Trophoblast cell (in vitro differentiated cells and primary cell): Measurements from ENCODE around the gene AIRE.

Experiments used
- DNase-seq, 2 donors: peaks; one replicate each; pipeline ENCODE4 v3.0.0-alpha.2; 2016
- H2AFZ ChIP-seq: 2 replicates; pipeline ENCODE4 v1.6.1; 2013; ENCODE audit warnings: low read length, moderate library complexity, mild to moderate bottlenecking; ENCODE audit not compliant: insufficient read depth, poor library complexity
- H2AK5ac ChIP-seq: 2 replicates; pipeline ENCODE4 v1.6.1; 2013; ENCODE audit warnings: mild to moderate bottlenecking, low read length
- H2BK120ac ChIP-seq: 2 replicates; pipeline ENCODE4 v1.6.1; 2013; ENCODE audit warnings: low read length, mild to moderate bottlenecking, moderate library complexity; ENCODE audit not compliant: insufficient read depth, poor library complexity
- H2BK12ac ChIP-seq: 2 replicates; pipeline ENCODE4 v1.6.1; 2013; ENCODE audit warnings: mild to moderate bottlenecking, low read length, moderate library complexity
- H2BK5ac ChIP-seq: 2 replicates; pipeline ENCODE4 v1.6.1; 2013; ENCODE audit warnings: low read length, low read depth, moderate library complexity, mild to moderate bottlenecking; ENCODE audit not compliant: poor library complexity
- H3K14ac ChIP-seq: 2 replicates; pipeline ENCODE4 v1.6.1; 2013; ENCODE audit warnings: mild to moderate bottlenecking, low read length
- H3K18ac ChIP-seq: 2 replicates; pipeline ENCODE4 v1.6.1; 2013; ENCODE audit warnings: mild to moderate bottlenecking, low read length
- H3K23ac ChIP-seq: 2 replicates; pipeline ENCODE4 v1.6.1; 2013; ENCODE audit warnings: low read length
- H3K27ac ChIP-seq: 2 replicates; pipeline ENCODE4 v1.5.1; 2013; ENCODE audit warnings: low read depth, mild to moderate bottlenecking, inconsistent platforms, low read length, moderate library complexity
- H3K27me3 ChIP-seq: 2 replicates; pipeline ENCODE4 v1.6.1; 2013; ENCODE audit warnings: inconsistent platforms, mild to moderate bottlenecking, low read length, moderate library complexity; ENCODE audit not compliant: insufficient read depth
- H3K36me3 ChIP-seq, 2 experiments: 1 replicate in 1 of 2; 2 replicates in 1 of 2; pipeline ENCODE4 v1.6.1; 2013; ENCODE audit warnings: low read length in 2 of 2, mild to moderate bottlenecking in 2 of 2, moderate library complexity in 1 of 2; ENCODE audit not compliant: insufficient read depth in 2 of 2, control insufficient read depth in 1 of 2
- H3K4ac ChIP-seq: 2 replicates; pipeline ENCODE4 v1.6.1; 2013; ENCODE audit warnings: low read depth, mild to moderate bottlenecking, low read length, moderate library complexity
- H3K4me1 ChIP-seq, 2 experiments: 1 replicate in 1 of 2; 2 replicates in 1 of 2; pipeline ENCODE4 v1.6.1; 2013; ENCODE audit warnings: low read length in 2 of 2, mild to moderate bottlenecking in 2 of 2, moderate library complexity in 1 of 2; ENCODE audit not compliant: insufficient read depth in 2 of 2, control insufficient read depth in 1 of 2
- H3K4me2 ChIP-seq: 2 replicates; pipeline ENCODE4 v1.6.1; 2013; ENCODE audit warnings: inconsistent platforms, mild to moderate bottlenecking, low read length, moderate library complexity
- H3K4me3 ChIP-seq: 2 replicates; pipeline ENCODE4 v1.5.1; 2013; ENCODE audit warnings: mild to moderate bottlenecking, low read depth, low read length, inconsistent platforms
- H3K79me1 ChIP-seq: one replicate; pipeline ENCODE4 v1.6.1; 2013; ENCODE audit warnings: low read length
- H3K79me2 ChIP-seq: 2 replicates; pipeline ENCODE4 v1.6.1; 2013; ENCODE audit warnings: low read length, mild to moderate bottlenecking; ENCODE audit not compliant: control insufficient read depth, insufficient read depth, poor library complexity
- H3K9ac ChIP-seq: 2 replicates; pipeline ENCODE4 v1.6.1; 2013; ENCODE audit warnings: mild to moderate bottlenecking, low read length
- H3K9me3 ChIP-seq: 2 replicates; pipeline ENCODE4 v1.6.1; 2013; ENCODE audit warnings: low read depth, mild to moderate bottlenecking, control low read depth, inconsistent platforms, low read length; ENCODE audit not compliant: insufficient read depth
- H4K12ac ChIP-seq: 2 replicates; pipeline ENCODE4 v1.6.1; 2013; ENCODE audit warnings: low read depth, mild to moderate bottlenecking, low read length, moderate library complexity
- H4K8ac ChIP-seq: 2 replicates; pipeline ENCODE4 v1.6.1; 2013; ENCODE audit warnings: low read depth, mild to moderate bottlenecking, low read length, moderate library complexity
- H4K91ac ChIP-seq: one replicate; pipeline ENCODE4 v1.6.1; 2013; ENCODE audit warnings: low read depth, mild to moderate bottlenecking, low read length, moderate library complexity
- WGBS: extraction: QIAGEN DNeasy Blood & Tissue Kit; methylation state at CpG from one replicate; pipeline ENCODE4 v1.1.7; 2013; ENCODE audit warnings: missing lambda C conversion rate; ENCODE audit not compliant: insufficient read length, insufficient coverage; ENCODE audit errors: extremely low coverage; 5-methylcytosine and 5-hydroxymethylcytosine counted together

Gene AIRE

GRCh38 chr21:44320847-44321246 is 35.2 kb downstream of the AIRE start:
- no peak overlapping the region for H2AK5ac ChIP-seq
- H3K4ac ChIP-seq, result no peak overlapping the region
- H3K27me3 ChIP-seq, result no peaks in the 10 kb centered on the region
- no peak overlapping the region for H3K18ac ChIP-seq
- H2AFZ ChIP-seq, result no peak overlapping the region
- H2BK120ac ChIP-seq, result no peak overlapping the region
- H3K79me1 ChIP-seq, result no peaks in the 10 kb centered on the region
- no peak overlapping the region for H3K4me2 ChIP-seq
- peak overlapping the region; percentile 52 for H3K4me3 ChIP-seq
- H3K79me2 ChIP-seq, result no peaks in the 10 kb centered on the region
- H3K14ac ChIP-seq, result no peak overlapping the region
- no peak overlapping the region for H3K27ac ChIP-seq
- no peak overlapping the region for H2BK5ac ChIP-seq
- H3K9ac ChIP-seq, result no peak overlapping the region
- H2BK12ac ChIP-seq, result no peak overlapping the region
- no peak overlapping the region for H4K12ac ChIP-seq
- DNase-seq, result no peak
- no peak overlapping the region for H4K8ac ChIP-seq
- H3K23ac ChIP-seq, result no peak overlapping the region
- H3K4me1 ChIP-seq, result no peaks in the 10 kb centered on the region
- no peak overlapping the region for H4K91ac ChIP-seq
- WGBS, result no CpG with 5 or more reads among the region's 13 CpGs
- H3K36me3 ChIP-seq, result peaks cover 81 to 90% of the 10 kb centered on the region in 2 experiments
- H3K9me3 ChIP-seq, result peaks cover 14% of the 10 kb centered on the region

- H4K8ac ChIP-seq, result no peak overlapping the region
- no peak overlapping the region for H2AFZ ChIP-seq
- WGBS, result no CpG with 5 or more reads among the region's 23 CpGs
- H3K79me2 ChIP-seq, result no peaks in the 10 kb centered on the region
- H2BK12ac ChIP-seq, result no peak overlapping the region
- no peak overlapping the region for H3K14ac ChIP-seq
- H3K9me3 ChIP-seq, result peaks cover 9% of the 10 kb centered on the region
- no peaks in the 10 kb centered on the region for H3K4me1 ChIP-seq
- DNase-seq, result no peak
- no peak overlapping the region for H4K12ac ChIP-seq
- no peak overlapping the region for H3K4me3 ChIP-seq
- no peak overlapping the region for H3K4ac ChIP-seq
- H3K9ac ChIP-seq, result no peak overlapping the region
- H3K18ac ChIP-seq, result no peak overlapping the region
- H2BK5ac ChIP-seq, result no peak overlapping the region
- H3K36me3 ChIP-seq, result peaks cover 81 to 89% of the 10 kb centered on the region in 2 experiments
- no peaks in the 10 kb centered on the region for H3K79me1 ChIP-seq
- no peak overlapping the region for H2AK5ac ChIP-seq
- no peak overlapping the region for H4K91ac ChIP-seq
- H2BK120ac ChIP-seq, result no peak overlapping the region
- H3K4me2 ChIP-seq, result no peak overlapping the region
- no peaks in the 10 kb centered on the region for H3K27me3 ChIP-seq
- H3K27ac ChIP-seq, result no peak overlapping the region
- no peak overlapping the region for H3K23ac ChIP-seq
These were observed 36.3 kb downstream of the AIRE start for GRCh38 chr21:44321846-44322450.

- no peak overlapping the region for H4K12ac ChIP-seq
These were observed 37.1 kb downstream of the AIRE start for GRCh38 chr21:44322621-44323325.

GRCh38 chr21:44323591-44323990 is 37.9 kb downstream of the AIRE start:
- H3K9ac ChIP-seq, result no peak overlapping the region

More at GRCh38 chr21:44322621-44323325, 37.1 kb downstream of the AIRE start:
- Histone ChIP-seq H3K79me1 (no peaks in the 10 kb centered on the region), H3K4me1 (no peaks in the 10 kb centered on the region), H3K9ac (no peak overlapping the region), H3K4ac (no peak overlapping the region), H3K27ac (no peak overlapping the region), H3K79me2 (no peaks in the 10 kb centered on the region), H3K18ac (no peak overlapping the region), H3K14ac (no peak overlapping the region), H2AK5ac (no peak overlapping the region), H4K91ac (no peak overlapping the region), H2AFZ (no peak overlapping the region), H3K4me2 (no peak overlapping the region), H3K9me3 (peaks cover 9% of the 10 kb centered on the region), H2BK120ac (no peak overlapping the region), H4K8ac (no peak overlapping the region), H3K27me3 (no peaks in the 10 kb centered on the region), H2BK5ac (no peak overlapping the region), H3K4me3 (no peak overlapping the region), H2BK12ac (no peak overlapping the region), H3K36me3 (peaks cover 83 to 90% of the 10 kb centered on the region in 2 experiments), H3K23ac (no peak overlapping the region)
- no peak for DNase-seq
- no CpG with 5 or more reads among the region's 38 CpGs for WGBS

More at GRCh38 chr21:44323591-44323990, 37.9 kb downstream of the AIRE start:
- Histone ChIP-seq H3K9me3 (peaks cover 7% of the 10 kb centered on the region), H3K14ac (no peak overlapping the region), H2BK5ac (no peak overlapping the region), H3K4me2 (no peak overlapping the region), H3K23ac (no peak overlapping the region), H3K79me1 (no peaks in the 10 kb centered on the region), H4K91ac (no peak overlapping the region), H3K4ac (no peak overlapping the region), H2AK5ac (no peak overlapping the region), H2BK12ac (no peak overlapping the region), H3K79me2 (no peaks in the 10 kb centered on the region), H4K8ac (no peak overlapping the region), H3K27ac (no peak overlapping the region), H3K4me3 (no peak overlapping the region), H3K36me3 (peaks cover 77 to 82% of the 10 kb centered on the region in 2 experiments), H4K12ac (no peak overlapping the region), H3K27me3 (no peaks in the 10 kb centered on the region), H3K18ac (no peak overlapping the region), H2BK120ac (no peak overlapping the region), H2AFZ (no peak overlapping the region), H3K4me1 (no peaks in the 10 kb centered on the region)
- DNase-seq, result no peak
- no CpG with 5 or more reads among the region's 20 CpGs for WGBS
